Fibroblast of skin of left quadriceps (primary cell): ENCODE measurements around the gene PYDC1.
"Not testable (repeated sequence)": the region's sequence is repeated elsewhere in the genome, so short reads cannot be mapped to it uniquely, and the experiment has no call there.

Source experiments
- DNase-seq, 2 experiments: peaks; one replicate each; pipeline ENCODE4 v3.0.0-alpha.2; 2013; ENCODE audit warnings: low read depth in 2 of 2

The PYDC1 gene

GRCh38 chr16:31179219-31179746, 37.7 kb downstream of the PYDC1 start:
- DNase-seq: no peak

- no peak for DNase-seq
Measured at GRCh38 chr16:31177136-31177535, 39.8 kb downstream of the PYDC1 start.

GRCh38 chr16:31170048-31170447, 46.9 kb downstream of the PYDC1 start:
- not testable (repeated sequence) for DNase-seq

- DNase-seq: no peak
Measured at GRCh38 chr16:31168848-31169247, 48.1 kb downstream of the PYDC1 start.

- no peak for DNase-seq
Measured at GRCh38 chr16:31167315-31167714, 49.6 kb downstream of the PYDC1 start.
